Rectal smooth muscle tissue (tissue), 1 donor: Measurements from ENCODE around the gene PREP.

Experiments used
- H3K27ac ChIP-seq: one replicate; pipeline ENCODE4 v1.7.0; 2013; ENCODE audit warnings: low read depth, low read length, inconsistent platforms
- H3K27me3 ChIP-seq: one replicate; pipeline ENCODE4 v1.7.0; 2013; ENCODE audit warnings: low read length; ENCODE audit not compliant: control insufficient read depth, insufficient read depth
- H3K36me3 ChIP-seq: one replicate; pipeline ENCODE4 v1.7.0; 2013; ENCODE audit warnings: low read length; ENCODE audit not compliant: control insufficient read depth, insufficient read depth
- H3K4me1 ChIP-seq: one replicate; pipeline ENCODE4 v1.7.0; 2013; ENCODE audit warnings: low read length; ENCODE audit not compliant: control insufficient read depth, insufficient read depth
- H3K4me3 ChIP-seq: one replicate; pipeline ENCODE4 v1.7.0; 2013; ENCODE audit warnings: low read length
- H3K9ac ChIP-seq: one replicate; pipeline ENCODE4 v1.7.0; 2013; ENCODE audit warnings: low read length

PREP gene

DNA sequence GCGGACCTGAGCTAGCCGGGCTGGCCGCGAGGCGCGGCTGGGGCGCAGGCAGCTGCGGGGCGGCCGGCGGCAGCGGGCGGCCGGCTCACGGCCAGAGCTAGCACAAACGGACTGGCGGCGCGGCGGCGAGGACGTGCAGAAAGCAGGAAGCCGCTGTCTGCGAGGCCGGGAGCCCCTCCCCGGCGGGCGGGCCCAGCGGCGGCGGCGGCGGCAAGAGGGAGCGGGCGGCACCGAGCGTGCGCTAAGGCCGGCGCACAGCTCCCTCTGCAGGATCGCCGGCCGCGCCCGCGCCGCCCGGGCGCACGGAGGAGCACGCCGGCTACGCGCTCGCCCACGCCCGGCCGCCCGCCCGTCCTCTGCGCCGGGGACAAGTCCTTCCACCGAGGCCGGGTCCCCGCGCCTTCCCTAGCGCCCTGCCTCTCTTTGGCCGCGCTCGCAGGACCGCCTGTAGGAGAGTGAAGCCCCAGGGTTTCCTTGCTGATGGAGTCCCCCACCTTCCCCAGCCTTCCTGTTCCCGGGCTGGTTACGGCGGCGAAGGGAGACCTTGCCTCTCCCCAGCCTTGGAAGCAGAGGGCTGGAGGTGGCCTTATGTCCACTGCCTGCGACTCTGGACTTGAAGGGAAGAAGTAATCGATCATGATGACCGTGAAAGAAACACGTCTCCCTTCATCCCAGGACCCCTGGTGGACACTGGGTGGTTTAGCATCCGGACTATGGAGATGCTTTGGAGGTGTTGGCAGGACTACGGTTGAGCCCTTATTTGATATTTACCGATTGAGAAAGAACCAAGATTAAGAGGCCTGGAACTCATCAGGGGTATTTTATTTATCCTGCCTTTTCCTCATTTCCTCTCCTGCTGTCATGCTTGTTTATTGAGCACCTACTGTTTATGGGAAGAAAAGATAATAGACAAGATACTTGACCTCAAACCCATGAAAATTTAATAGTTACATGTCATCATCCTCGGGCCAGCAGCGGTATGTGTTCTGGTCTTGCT is at the start of gene PREP:
Gene PREP, minus strand, starts transcription at position 144 of the 997 bp plus-strand sequence. CDS start 191 bp downstream, outside the sequence.
- peak within 1 kb of the TSS; percentile 34 for H3K9ac ChIP-seq
- no peaks in the 10 kb centered on the region for H3K36me3 ChIP-seq
- peak within 1 kb of the TSS; percentile 76 for H3K4me3 ChIP-seq
- H3K27me3 ChIP-seq: no peaks in the 10 kb centered on the region
- H3K4me1 ChIP-seq: peaks cover 3% of the 10 kb centered on the region
- H3K27ac ChIP-seq: peak within 1 kb of the TSS; percentile 60

DNA sequence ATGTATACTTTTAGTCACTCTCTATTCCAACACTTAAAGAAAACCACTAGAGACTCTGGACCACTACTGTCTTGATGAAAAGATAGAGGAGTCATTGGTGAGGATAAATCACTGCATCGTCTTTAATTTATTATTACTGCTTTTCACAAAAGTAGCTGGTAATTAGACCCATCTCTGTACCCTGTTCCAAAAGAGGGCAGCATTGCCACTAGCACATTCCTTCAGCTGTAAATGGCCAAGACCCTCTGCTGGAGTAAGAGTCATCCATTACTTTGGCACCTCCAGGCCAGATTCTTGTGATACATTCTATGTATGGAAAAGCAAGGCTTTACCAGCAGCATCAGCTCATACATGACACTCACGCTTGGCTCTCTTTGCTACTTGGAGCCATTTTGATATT is 49.5 kb upstream of the PREP start:
- H3K27me3 ChIP-seq: no peaks in the 10 kb centered on the region
- H3K4me3 ChIP-seq: no peak overlapping the region
- H3K27ac ChIP-seq: no peak overlapping the region
- H3K4me1 ChIP-seq: no peaks in the 10 kb centered on the region
- H3K9ac ChIP-seq: no peak overlapping the region
- no peaks in the 10 kb centered on the region for H3K36me3 ChIP-seq

DNA sequence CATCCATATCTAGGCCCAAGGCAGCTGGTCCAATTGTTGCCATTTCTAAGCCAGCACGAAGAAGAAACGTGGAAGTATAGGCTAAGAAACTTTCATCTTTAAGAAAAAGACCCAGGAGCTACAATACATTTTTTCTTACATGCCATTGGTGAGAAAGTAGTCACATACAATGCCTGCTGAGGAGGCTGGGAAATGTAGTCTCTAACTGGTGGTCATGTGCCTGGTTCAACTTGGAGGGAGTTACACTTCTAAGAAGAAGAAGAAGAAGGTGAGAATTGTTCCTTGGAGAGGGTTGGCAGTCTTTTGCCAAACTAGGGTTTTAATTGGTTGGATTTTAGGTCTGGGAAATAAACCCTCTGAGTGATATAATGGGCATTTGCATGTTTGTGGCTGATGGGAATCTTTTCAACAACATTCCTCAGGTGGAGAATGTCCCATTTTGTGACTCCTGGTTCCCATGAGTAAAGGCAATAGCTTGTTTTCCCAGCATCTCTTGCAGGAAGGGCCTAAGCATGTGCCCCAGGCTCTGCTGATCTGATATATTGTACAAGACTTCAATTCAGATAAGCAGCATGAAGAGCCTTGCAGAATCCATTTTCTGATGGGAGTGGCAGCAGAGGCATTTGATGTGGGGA is 47.0 kb upstream of the PREP start:
- no peaks in the 10 kb centered on the region for H3K4me1 ChIP-seq
- H3K27ac ChIP-seq: no peak overlapping the region
- H3K4me3 ChIP-seq: no peak overlapping the region
- no peaks in the 10 kb centered on the region for H3K27me3 ChIP-seq
- H3K9ac ChIP-seq: no peak overlapping the region
- no peaks in the 10 kb centered on the region for H3K36me3 ChIP-seq

DNA sequence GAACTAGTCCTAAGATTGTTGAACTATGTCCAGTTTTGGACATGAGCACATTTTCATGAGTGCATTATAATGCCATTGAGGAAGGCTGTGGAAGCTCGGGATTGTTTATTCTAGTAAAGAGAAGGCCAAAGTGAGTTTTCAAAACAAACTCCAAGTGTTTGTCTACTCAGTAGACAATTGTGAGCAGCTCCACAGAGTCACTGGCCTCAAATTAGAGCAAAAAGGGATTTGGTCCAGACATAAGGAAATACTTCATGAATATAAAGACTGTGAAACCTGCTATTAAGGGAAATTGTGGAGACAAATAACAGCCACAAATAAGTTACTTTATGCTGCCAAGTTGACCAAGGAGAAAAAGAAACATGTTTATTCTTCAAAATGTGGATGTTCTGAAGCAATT is 42.6 kb upstream of the PREP start:
- Histone ChIP-seq H3K9ac (no peak overlapping the region), H3K27me3 (no peaks in the 10 kb centered on the region), H3K4me3 (no peak overlapping the region), H3K4me1 (no peaks in the 10 kb centered on the region), H3K27ac (no peak overlapping the region), H3K36me3 (no peaks in the 10 kb centered on the region)

DNA sequence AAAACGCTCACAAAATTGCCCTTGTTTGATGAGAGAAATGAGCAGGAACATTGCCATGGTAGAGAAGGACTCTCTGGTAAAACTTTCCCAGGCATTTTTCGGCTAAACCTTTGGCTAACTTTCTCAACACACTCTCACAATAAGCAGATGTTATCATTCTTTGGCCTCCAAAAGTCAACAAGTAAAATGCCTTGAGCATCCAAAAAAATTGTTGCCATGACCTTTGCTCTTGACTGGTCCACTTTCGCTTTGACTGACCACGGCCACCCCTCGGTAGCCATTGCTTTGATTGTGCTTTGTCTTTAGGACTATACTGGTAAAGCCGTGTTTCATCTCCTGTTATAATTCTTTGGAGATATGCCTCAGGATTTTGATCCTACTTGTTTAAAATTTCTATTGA is 41.1 kb upstream of the PREP start:
- H3K4me3 ChIP-seq: no peak overlapping the region
- H3K9ac ChIP-seq: no peak overlapping the region
- H3K27me3 ChIP-seq: no peaks in the 10 kb centered on the region
- H3K27ac ChIP-seq: no peak overlapping the region
- H3K4me1 ChIP-seq: no peaks in the 10 kb centered on the region
- H3K36me3 ChIP-seq: no peaks in the 10 kb centered on the region

DNA sequence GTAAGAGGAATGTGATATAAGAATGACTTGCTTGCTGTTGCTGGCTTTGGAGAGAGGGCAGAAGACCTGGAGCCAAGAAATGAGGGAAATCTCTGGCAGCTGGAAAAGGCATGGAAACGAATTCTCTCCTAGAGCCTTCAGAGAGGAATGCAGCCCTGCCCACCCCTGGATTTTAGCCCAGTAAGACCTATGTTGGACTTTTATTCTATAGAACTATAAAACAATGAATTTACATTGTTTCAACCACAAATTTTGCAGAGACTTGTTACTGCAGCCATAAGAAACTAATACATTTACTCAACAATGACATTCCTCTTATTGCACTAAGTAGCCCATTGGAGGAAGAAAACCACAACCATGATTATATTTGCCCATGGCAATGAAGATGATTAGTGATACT is 39.5 kb upstream of the PREP start:
- Histone ChIP-seq H3K27me3 (no peaks in the 10 kb centered on the region), H3K4me3 (no peak overlapping the region)

DNA sequence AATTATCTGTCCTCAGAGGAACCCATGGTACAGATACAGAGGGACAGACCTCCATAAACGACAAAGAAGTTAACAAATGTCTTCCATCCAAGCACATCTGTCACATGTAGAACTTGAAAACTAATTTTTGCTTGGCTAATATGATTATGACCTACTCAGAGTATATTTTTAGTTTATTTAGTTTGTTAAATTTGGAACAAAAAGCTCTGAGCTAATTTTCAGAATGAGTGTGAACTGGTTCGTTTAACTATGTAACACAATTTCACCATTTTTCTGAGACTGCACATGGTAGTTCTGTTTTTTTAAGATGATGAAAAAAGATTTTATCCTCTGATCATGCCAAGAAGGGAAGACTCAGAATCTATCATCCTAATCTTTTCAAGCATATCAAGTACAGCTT is 34.4 kb upstream of the PREP start:
- Histone ChIP-seq H3K36me3 (no peaks in the 10 kb centered on the region), H3K4me1 (no peaks in the 10 kb centered on the region), H3K4me3 (no peak overlapping the region), H3K9ac (no peak overlapping the region), H3K27ac (no peak overlapping the region), H3K27me3 (no peaks in the 10 kb centered on the region)

More for the DNA sequence above, 39.5 kb upstream of the PREP start:
- Histone ChIP-seq H3K9ac (no peak overlapping the region), H3K27ac (no peak overlapping the region), H3K36me3 (no peaks in the 10 kb centered on the region), H3K4me1 (no peaks in the 10 kb centered on the region)

DNA sequence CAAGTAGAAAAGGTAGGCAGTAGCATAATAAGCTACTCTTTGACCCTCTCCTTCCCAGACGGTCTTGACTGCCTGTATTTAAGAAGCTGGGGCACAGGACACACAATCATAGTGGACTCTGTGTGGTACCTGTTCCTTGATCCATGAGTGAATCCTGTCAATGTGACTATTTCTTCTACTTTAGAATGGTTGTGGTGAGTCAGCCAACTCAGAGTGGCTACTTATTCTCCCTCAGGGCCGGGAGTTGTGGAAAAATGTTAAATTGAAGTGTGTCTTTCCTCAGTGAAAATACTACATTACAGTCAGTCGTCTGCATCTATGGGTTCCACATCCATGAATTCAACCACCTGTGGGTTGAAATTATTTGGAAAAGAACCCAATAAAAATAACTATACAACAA is 30.8 kb upstream of the PREP start:
- no peak overlapping the region for H3K27ac ChIP-seq
- no peaks in the 10 kb centered on the region for H3K27me3 ChIP-seq
- H3K9ac ChIP-seq: no peak overlapping the region
- no peaks in the 10 kb centered on the region for H3K4me1 ChIP-seq
- no peaks in the 10 kb centered on the region for H3K36me3 ChIP-seq
- H3K4me3 ChIP-seq: no peak overlapping the region

DNA sequence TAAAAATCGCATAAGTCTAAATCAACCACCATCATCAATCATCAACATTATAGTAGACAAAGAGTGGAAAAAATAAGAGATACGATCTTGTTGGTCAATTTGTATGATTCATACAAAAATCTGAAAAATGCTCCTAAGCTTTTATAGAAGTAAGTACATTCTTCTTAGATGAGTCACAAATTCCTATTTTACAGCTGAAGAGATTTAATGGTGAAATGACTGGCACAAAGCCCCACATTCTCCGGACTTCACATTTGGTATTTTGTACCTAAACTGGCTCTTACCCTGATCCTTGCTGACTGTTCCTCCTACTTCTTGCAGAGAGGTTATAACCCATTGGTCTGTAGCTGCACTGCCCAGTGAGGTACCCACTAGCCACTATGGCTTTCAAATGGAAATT is 29.9 kb upstream of the PREP start:
- Histone ChIP-seq H3K36me3 (no peaks in the 10 kb centered on the region), H3K4me3 (no peak overlapping the region), H3K27me3 (no peaks in the 10 kb centered on the region), H3K9ac (no peak overlapping the region), H3K4me1 (no peaks in the 10 kb centered on the region), H3K27ac (no peak overlapping the region)

DNA sequence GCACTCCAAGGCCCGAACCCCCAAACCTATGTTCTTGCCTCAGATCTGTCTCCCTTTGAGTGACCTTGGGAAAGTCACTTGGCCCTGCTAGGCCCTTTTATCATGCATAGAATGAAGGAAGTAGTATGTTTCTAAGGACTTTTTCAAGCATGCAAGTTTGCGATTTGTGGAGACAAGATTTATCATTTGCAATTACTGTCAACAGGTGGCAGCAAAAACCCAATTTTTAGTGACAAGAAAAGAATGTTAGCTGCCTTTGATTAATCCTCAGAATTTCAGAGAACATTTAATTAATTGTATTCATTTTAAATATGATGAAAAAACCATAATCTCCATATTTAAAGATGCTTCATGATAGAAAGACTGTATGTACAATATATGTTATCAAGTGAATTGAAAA is 28.3 kb upstream of the PREP start:
- Histone ChIP-seq H3K4me3 (no peak overlapping the region), H3K27me3 (no peaks in the 10 kb centered on the region), H3K9ac (no peak overlapping the region), H3K27ac (no peak overlapping the region), H3K4me1 (no peaks in the 10 kb centered on the region), H3K36me3 (no peaks in the 10 kb centered on the region)

DNA sequence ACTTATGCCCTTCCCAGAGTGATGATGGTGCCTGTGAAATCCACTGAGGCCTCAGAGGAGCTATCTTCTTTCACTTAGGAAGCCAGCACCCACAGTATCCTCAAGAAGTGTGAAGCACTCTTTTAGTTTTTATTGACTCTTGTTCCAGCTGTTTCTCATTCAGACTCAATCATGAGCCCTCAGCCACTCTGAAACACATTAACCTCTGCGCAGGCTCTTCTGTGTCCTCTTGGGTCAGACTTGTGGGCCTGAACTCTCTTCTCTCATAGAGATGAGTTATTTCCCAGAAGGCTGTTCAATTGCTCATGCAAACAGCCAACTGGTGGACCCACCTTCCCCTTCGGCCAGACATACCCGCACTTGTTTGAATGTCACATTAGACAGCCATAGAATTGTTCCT is 27.8 kb upstream of the PREP start:
- no peak overlapping the region for H3K4me3 ChIP-seq
- no peaks in the 10 kb centered on the region for H3K36me3 ChIP-seq

DNA sequence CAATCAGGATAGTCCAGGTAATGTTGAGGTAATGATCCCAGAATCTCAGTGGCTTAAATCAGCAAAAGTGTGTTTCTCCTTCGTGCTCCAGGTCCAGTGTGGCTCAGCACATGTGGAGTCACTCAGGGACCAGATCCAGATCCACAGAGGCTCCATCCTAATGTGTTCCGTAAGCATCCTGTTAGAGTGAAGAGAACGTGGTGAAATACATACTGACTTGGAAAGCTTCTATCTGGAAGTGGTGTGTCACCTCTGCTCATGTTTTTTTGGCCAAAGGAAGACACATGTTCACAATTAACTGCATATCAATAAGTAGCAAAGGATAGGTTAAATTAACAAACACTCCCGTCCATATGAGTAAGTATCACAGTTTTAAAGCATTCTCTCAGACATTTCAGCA is 26.8 kb upstream of the PREP start:
- Histone ChIP-seq H3K9ac (no peak overlapping the region), H3K4me1 (no peaks in the 10 kb centered on the region), H3K27ac (no peak overlapping the region), H3K4me3 (no peak overlapping the region), H3K27me3 (no peaks in the 10 kb centered on the region), H3K36me3 (no peaks in the 10 kb centered on the region)

More for the DNA sequence above, 27.8 kb upstream of the PREP start:
- Histone ChIP-seq H3K4me1 (no peaks in the 10 kb centered on the region), H3K9ac (no peak overlapping the region), H3K27me3 (no peaks in the 10 kb centered on the region), H3K27ac (no peak overlapping the region)
